ENCODE results near the gene CPNE5.

The CPNE5 gene

GRCh38 chr6:36858407-36858981 lies 19.2 kb upstream of the CPNE5 start:
- peak in 2 of 58 donors; percentile 21 to 34 for DNase-seq

GRCh38 chr6:36857325-36857724 lies 18.1 kb upstream of the CPNE5 start:
- DNase-seq = no peak

GRCh38 chr6:36856277-36856676 lies 17.0 kb upstream of the CPNE5 start:
- DNase-seq = no peak

GRCh38 chr6:36855750-36856149 lies 16.5 kb upstream of the CPNE5 start:
- DNase-seq = no peak

GRCh38 chr6:36853325-36853724 lies 14.1 kb upstream of the CPNE5 start:
- DNase-seq = no peak

GRCh38 chr6:36852481-36853147 lies 13.4 kb upstream of the CPNE5 start:
- no peak for DNase-seq

- DNase-seq = no peak
Observed at GRCh38 chr6:36851626-36852025, 12.4 kb upstream of the CPNE5 start.

GRCh38 chr6:36851149-36851614 lies 11.9 kb upstream of the CPNE5 start:
- peak in 37 of 58 donors; percentile 21 to 82 (median 39) for DNase-seq

- DNase-seq = no peak
Observed at GRCh38 chr6:36850021-36850420, 10.8 kb upstream of the CPNE5 start.

- DNase-seq = peak in 2 of 58 donors; percentile 26 to 57
Observed at GRCh38 chr6:36848658-36849441, 9.6 kb upstream of the CPNE5 start.

- DNase-seq = no peak
Observed at GRCh38 chr6:36847991-36848390, 8.7 kb upstream of the CPNE5 start.

- no peak for DNase-seq
Observed at GRCh38 chr6:36847152-36847551, 7.9 kb upstream of the CPNE5 start.

GRCh38 chr6:36845233-36845632 lies 6.0 kb upstream of the CPNE5 start:
- no peak for DNase-seq

- no peak for DNase-seq
Observed at GRCh38 chr6:36844232-36845170, 5.3 kb upstream of the CPNE5 start.

GRCh38 chr6:36843170-36843569 lies 3.9 kb upstream of the CPNE5 start:
- no peak for DNase-seq

GRCh38 chr6:36841756-36842155 lies 2.5 kb upstream of the CPNE5 start:
- DNase-seq = no peak

- peak in 15 of 58 donors; percentile 11 to 63 (median 28) for DNase-seq
Observed at GRCh38 chr6:36840432-36841403, 1.5 kb upstream of the CPNE5 start.

GRCh38 chr6:36839749-36840431 lies 646 bp upstream of the CPNE5 start:
- peak in 21 of 58 donors; percentile 15 to 68 (median 30) for DNase-seq

- no peak for DNase-seq
Observed at GRCh38 chr6:36837686-36838085, 1.6 kb downstream of the CPNE5 start.

All from anterior cingulate cortex (tissue), 58 donors.